ENCODE results near the gene WSCD2.

DNA sequence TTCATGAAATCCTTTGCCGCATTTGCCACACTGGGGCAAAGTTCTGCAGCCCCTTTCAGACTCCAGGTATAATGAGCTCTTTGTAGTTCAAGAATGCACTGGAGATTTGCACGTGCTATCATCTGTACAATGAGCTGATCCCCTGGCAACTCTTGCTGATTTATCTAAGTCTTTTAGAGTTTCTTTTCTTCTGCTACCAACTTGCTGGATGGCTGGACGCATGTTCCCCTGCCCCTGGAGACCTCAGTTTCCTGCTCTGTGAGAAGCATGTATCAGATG is 106.8 kb downstream of the WSCD2 start:
- TF ChIP-seq CTCF (IDR thresholded peaks at IDR 0.05), result no peak
- no peak for TF ChIP-seq POLR2A (IDR thresholded peaks at IDR 0.05)

All from ovary (tissue), 3 donors.